AG10803 (cell line): ENCODE measurements around the gene DNAJC6.

Experiments used
- DNase-seq: peaks from one replicate; pipeline ENCODE4 v3.0.0; 2010; ENCODE audit warnings: low read depth
- H3K4me3 ChIP-seq: 2 replicates; pipeline ENCODE4 v1.5.1; 2011; ENCODE audit warnings: mild to moderate bottlenecking, low read length, control low read depth
- CTCF ChIP-seq: conservative IDR thresholded peaks from 2 replicates; pipeline ENCODE4 v1.5.1; 2011; ENCODE audit warnings: mild to moderate bottlenecking, low read length, control low read depth, inconsistent platforms

DNAJC6 gene

GRCh38 chr1:65317866-65318653 lies 8.7 kb downstream of the DNAJC6 start:
- H3K4me3 ChIP-seq, result no peak overlapping the region
- no peak for TF ChIP-seq CTCF
- no peak for DNase-seq

DNA sequence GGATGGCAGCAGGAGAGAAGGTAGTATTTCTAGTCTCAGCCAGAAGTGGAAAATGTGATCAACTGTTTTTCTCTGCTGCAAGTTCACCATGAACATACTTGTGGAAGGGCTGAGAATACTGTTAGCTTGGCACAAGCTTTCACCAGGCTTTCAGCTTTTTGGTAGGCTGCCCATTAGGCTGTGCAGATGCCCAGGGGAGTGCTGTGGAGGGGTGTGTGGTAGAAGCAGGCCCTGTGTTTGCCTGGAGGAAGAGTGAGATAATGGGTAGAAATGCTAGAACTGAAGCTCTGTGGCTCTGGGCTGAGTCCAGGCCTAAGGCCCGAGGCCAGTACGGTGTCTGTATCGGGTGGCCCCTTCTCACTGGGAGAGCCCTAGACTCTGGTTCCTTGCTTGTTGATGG lies 9.8 kb downstream of the DNAJC6 start:
- TF ChIP-seq CTCF, result no peak
- DNase-seq, result no peak
- no peak overlapping the region for H3K4me3 ChIP-seq

DNA sequence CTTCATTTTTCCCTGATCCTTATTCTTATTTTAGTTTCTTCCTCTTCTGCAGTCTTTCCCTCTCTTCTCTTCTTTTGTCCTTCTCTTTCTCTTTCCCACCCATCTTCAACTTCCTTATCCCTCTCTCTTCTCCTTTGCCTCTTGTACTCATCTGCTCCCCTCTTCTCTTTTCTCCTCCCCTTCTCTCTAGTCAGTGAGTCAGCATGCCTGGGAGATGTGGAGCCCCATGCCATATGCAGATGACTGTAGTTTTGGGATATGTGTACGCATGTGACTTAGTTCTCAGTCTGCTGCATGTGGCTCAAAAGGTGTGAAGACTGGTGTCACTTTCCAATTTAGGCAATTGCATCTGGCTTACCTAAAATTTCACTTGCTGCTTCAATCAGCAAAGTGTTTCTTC lies 10.4 kb downstream of the DNAJC6 start:
- DNase-seq, result no peak
- TF ChIP-seq CTCF, result no peak
- no peak overlapping the region for H3K4me3 ChIP-seq

DNA sequence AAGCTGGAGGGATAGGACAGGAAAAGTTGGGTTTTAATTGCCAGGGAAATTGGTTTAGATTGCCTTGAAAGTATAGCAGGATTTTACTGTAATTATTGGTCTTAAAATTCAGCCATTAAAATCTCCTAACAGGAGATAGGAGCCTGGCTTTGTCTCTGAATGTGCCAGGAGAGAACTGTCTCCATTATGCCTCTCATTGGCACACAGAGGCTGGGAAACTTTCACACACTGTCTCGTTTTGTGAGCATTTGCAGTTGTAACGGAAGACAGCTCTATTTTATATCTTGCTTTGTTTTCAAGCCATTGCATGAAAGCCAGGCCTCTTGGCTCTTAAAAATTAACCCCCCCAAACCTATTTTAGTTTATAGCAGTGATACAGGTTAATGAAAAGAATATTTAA lies 12.5 kb downstream of the DNAJC6 start:
- no peak overlapping the region for H3K4me3 ChIP-seq
- DNase-seq, result no peak
- no peak for TF ChIP-seq CTCF

- H3K4me3 ChIP-seq, result no peak overlapping the region
- no peak for TF ChIP-seq CTCF
- DNase-seq, result no peak
These were observed 13.9 kb downstream of the DNAJC6 start for GRCh38 chr1:65323246-65323645.

DNA sequence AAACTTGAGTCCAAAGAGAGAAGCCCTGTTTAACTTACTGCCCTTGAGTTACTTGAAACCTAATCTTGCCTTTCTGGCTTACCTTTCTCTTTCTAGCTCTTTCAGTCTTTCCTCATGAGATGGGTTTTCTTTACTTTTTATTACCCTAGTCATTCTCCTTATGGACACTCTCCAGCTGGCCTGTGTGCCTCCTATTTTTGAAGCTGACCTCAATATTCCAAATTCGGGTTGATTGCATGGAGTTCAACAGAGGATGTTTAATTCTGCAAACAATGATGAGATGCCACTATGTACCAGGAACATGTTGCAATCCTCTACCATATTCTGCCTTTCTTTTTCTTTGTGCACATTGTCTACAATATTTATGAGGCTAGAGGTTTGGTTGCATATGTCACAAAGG lies 20.7 kb downstream of the DNAJC6 start:
- no peak for TF ChIP-seq CTCF
- no peak overlapping the region for H3K4me3 ChIP-seq
- DNase-seq, result no peak

DNA sequence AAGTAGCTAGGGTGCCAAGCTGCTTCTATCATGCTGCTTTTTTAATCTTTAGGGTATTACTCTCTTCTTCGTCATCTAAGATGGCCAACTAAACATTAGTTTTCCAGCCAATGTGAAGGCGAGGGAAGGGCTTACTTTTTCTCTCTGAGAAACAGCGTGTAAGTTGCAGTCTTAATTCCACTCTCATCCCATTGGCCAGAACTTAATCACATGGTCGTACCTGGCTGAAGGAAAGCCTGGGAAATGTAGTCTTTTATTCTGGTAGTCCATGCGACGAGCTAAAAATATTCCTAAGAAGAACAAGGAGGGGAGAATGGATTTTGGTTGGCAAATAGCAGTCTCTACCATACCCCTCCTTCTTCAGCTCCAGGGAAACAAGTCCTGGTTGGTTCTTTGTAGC lies 21.5 kb downstream of the DNAJC6 start:
- no peak overlapping the region for H3K4me3 ChIP-seq
- DNase-seq, result no peak
- TF ChIP-seq CTCF, result no peak
